GM12878 (cell line): ENCODE measurements around the gene FAM76B. TPM values are rescaled to one million over a fixed set of nuclear protein-coding genes. Genes with fewer than 3 reads are reported as not detected.

Experiments used
- ATAC-seq: fragments of 200-7000 bp; cut with Tn5 transposase; 3 replicates; pipeline ENCODE4 v1.9.1; 2020; ENCODE audit warnings: mild to moderate bottlenecking, moderate library complexity
- BruUV-seq: library from RNA; stranded (reverse); fragments of 400-500 nt; replicated peaks from 2 replicates; lab custom pipeline; 2021; lab: Mats Ljungman, UMichigan
- CTCF ChIA-PET: fragments of 300-600 bp; sonication (Branson Sonifier 250); formaldehyde crosslinking; extraction: SDS; loops from one replicate; lab custom pipeline; 2021; ENCODE audit warnings: inconsistent platforms; lab: Yijun Ruan, JAX
- POLR2A ChIA-PET: fragments of 350-600 bp; formaldehyde crosslinking; extraction: SDS; loops from one replicate; lab custom pipeline; 2021; ENCODE audit warnings: inconsistent platforms; lab: Charles Lee
- RAD21 ChIA-PET: fragments of 300-600 bp; sonication (Branson Sonifier 250); formaldehyde crosslinking; loops from one replicate; lab custom pipeline; 2023; ENCODE audit warnings: antibody characterized with exemption; ENCODE audit not compliant: unreplicated experiment; lab: Charles Lee
- SMC1A ChIA-PET: fragments of 300-600 bp; sonication (Branson Sonifier 250); formaldehyde crosslinking; loops from one replicate; lab custom pipeline; 2023; ENCODE audit not compliant: unreplicated experiment, uncharacterized antibody; lab: Charles Lee
- DNase-seq: peaks from one replicate; pipeline ENCODE4 v3.0.0-alpha.2; 2011; ENCODE audit warnings: low read depth, low spot score
- FAIRE-seq: peaks from 3 replicates; lab custom pipeline; 2011; peaks lifted over from hg19 to GRCh38; lab: Jason Lieb, UNC
- H2AFZ ChIP-seq: 2 replicates; pipeline ENCODE4 v1.6.0; 2011; ENCODE audit warnings: low read depth, low read length, control low read depth; ENCODE audit not compliant: control insufficient read depth
- H3K27ac ChIP-seq: 2 replicates; pipeline ENCODE4 v1.5.1; 2011; ENCODE audit warnings: control low read depth; ENCODE audit not compliant: control insufficient read depth, insufficient read depth
- H3K27me3 ChIP-seq, 2 experiments: replicated peaks in 1 of 2; 2 replicates each; pipeline versions ENCODE4 v1.6.0 to v1.6.1; 2011; ENCODE audit warnings: low read length in 1 of 2; ENCODE audit not compliant: control insufficient read depth in 2 of 2, insufficient read depth in 2 of 2
- H3K36me3 ChIP-seq, 2 experiments: 2 replicates each; pipeline ENCODE4 v1.5.1; 2011; ENCODE audit warnings: low read length in 1 of 2; ENCODE audit not compliant: control insufficient read depth in 2 of 2, insufficient read depth in 2 of 2
- H3K4me1 ChIP-seq: 2 replicates; pipeline ENCODE4 v1.6.1; 2011; ENCODE audit warnings: mild to moderate bottlenecking, low read length, moderate library complexity, mixed read lengths; ENCODE audit not compliant: control insufficient read depth, insufficient read depth
- H3K4me2 ChIP-seq: 2 replicates; pipeline ENCODE4 v1.6.0; 2011; ENCODE audit warnings: control low read depth; ENCODE audit not compliant: control insufficient read depth, insufficient read depth
- H3K4me3 ChIP-seq: fragments of 200-600 bp; sonication (generic); 2 replicates; pipeline ENCODE4 v1.5.1; 2016
- H3K79me2 ChIP-seq: 2 replicates; pipeline ENCODE4 v1.6.0; 2011; ENCODE audit warnings: low read length; ENCODE audit not compliant: control insufficient read depth, insufficient read depth
- H3K9ac ChIP-seq: 2 replicates; pipeline ENCODE4 v1.8.0; 2011; ENCODE audit warnings: low read length, control low read depth, mixed read lengths; ENCODE audit not compliant: control insufficient read depth, insufficient read depth
- H3K9me3 ChIP-seq: replicated peaks from 3 replicates; pipeline ENCODE4 v1.5.1; 2011; ENCODE audit warnings: mild to moderate bottlenecking, low read length; ENCODE audit not compliant: control insufficient read depth, insufficient read depth
- H4K20me1 ChIP-seq: 2 replicates; pipeline ENCODE4 v1.6.0; 2011; ENCODE audit not compliant: control insufficient read depth, insufficient read depth
- CBX3 ChIP-seq: fragments of 200-600 bp; sonication (generic); IDR thresholded peaks from 2 replicates; pipeline ENCODE4 v1.6.1; 2016; ENCODE audit warnings: low read depth, borderline replicate concordance
- CHD2 ChIP-seq: IDR thresholded peaks from 2 replicates; pipeline ENCODE4 v1.6.1; 2011; ENCODE audit warnings: low read depth, low read length, improper control_type of control experiment, borderline replicate concordance
- CHD4 ChIP-seq: fragments of 200-600 bp; sonication (generic); IDR thresholded peaks from 2 replicates; pipeline ENCODE4 v1.6.1; 2016; ENCODE audit warnings: mild to moderate bottlenecking
- CREM ChIP-seq: IDR thresholded peaks from 2 replicates; pipeline ENCODE4 v1.6.1; 2014; ENCODE audit warnings: antibody characterized with exemption, low read depth
- HDGF ChIP-seq: fragments of 450-650 bp; IDR thresholded peaks from 2 replicates; pipeline ENCODE4 v1.6.1; 2016; ENCODE audit warnings: antibody characterized with exemption
- IKZF2 ChIP-seq, 2 experiments: fragments of 450-650 bp; IDR thresholded peaks; 2 replicates each; pipeline ENCODE4 v1.6.1; 2017; ENCODE audit warnings: mild to moderate bottlenecking in 2 of 2, moderate library complexity in 2 of 2
- NRF1 ChIP-seq: conservative IDR thresholded peaks from 2 replicates; pipeline ENCODE4 v1.6.1; 2011; ENCODE audit warnings: mild to moderate bottlenecking, low read depth, low read length, improper control_type of control experiment
- PKNOX1 ChIP-seq: fragments of 450-650 bp; IDR thresholded peaks from 2 replicates; pipeline ENCODE4 v1.6.1; 2016; ENCODE audit warnings: mild to moderate bottlenecking
- SUZ12 ChIP-seq: fragments of 200-600 bp; sonication (generic); IDR thresholded peaks from one replicate; pipeline ENCODE4 v1.6.1; 2018; ENCODE audit warnings: antibody characterized with exemption, mild to moderate bottlenecking; ENCODE audit not compliant: unreplicated experiment
- ZNF207 ChIP-seq: fragments of 450-650 bp; IDR thresholded peaks from 2 replicates; pipeline ENCODE4 v1.6.1; 2014; ENCODE audit warnings: antibody characterized with exemption, mild to moderate bottlenecking, borderline replicate concordance
- WGBS: methylation state at CpG from one replicate; pipeline ENCODE4 v1.1.6; 2016; ENCODE audit warnings: low lambda C conversion rate; ENCODE audit not compliant: insufficient replicate concordance, insufficient coverage; ENCODE audit errors: missing lambda C conversion rate; 5-methylcytosine and 5-hydroxymethylcytosine counted together
- in situ Hi-C: fragments of 300-500 bp; cut with MboI; formaldehyde crosslinking; loops from 9 replicates; pipeline ENCODE4 v1.14.3; 2018; ENCODE audit warnings: mixed read lengths
- intact Hi-C: fragments of 100-400 bp; cut with micrococcal nuclease; formaldehyde crosslinking; loops from one replicate; pipeline ENCODE4 v1.14.2; 2022; ENCODE audit not compliant: unreplicated experiment
- polyA plus RNA-seq, 11 experiments: library from polyadenylated mRNA; depleted of rRNA in 4 of 11; unstranded in 6 of 11; stranded (reverse) in 5 of 11; fragments of >200 nt; fragmentation: Nextera tagmentation in 4 of 11; fragmentation: Illumina TruSeq in 1 of 11; extraction: Ambion mirVana in 4 of 11; extraction: Trizol in 1 of 11; gene quantifications; 1 replicate in 1 of 11; 2 replicates in 10 of 11; pipeline versions ENCODE4 v1.2.1 to v1.2.3, GENCODE V29; 2011 to 2016; ENCODE audit warnings: inconsistent platforms in 2 of 11, missing spikeins in 2 of 11, low read depth in 1 of 11
- total RNA-seq, 4 experiments: library from RNA; depleted of rRNA in 3 of 4; stranded (reverse); fragments of >200 nt in 3 of 4; fragmentation: Illumina TruSeq in 1 of 4; extraction: Trizol in 1 of 4; gene quantifications; 2 replicates each; pipeline versions ENCODE4 v1.2.1 to v1.2.3, GENCODE V29; 2013 to 2021
- TF ChIP-seq, protein P1 (sequence below), 3 experiments: IDR thresholded peaks in 2 of 3; conservative IDR thresholded peaks in 1 of 3; 2 replicates each; pipeline ENCODE4 v1.5.1; 2011; ENCODE audit warnings: low read depth in 3 of 3, low read length in 3 of 3, mild to moderate bottlenecking in 3 of 3, control low read depth in 2 of 3, moderate library complexity in 2 of 3, inconsistent platforms in 1 of 3, mixed read lengths in 1 of 3; ENCODE audit not compliant: control insufficient read depth in 2 of 3, insufficient read depth in 1 of 3; ENCODE audit errors: extremely low read depth in 1 of 3
- TF ChIP-seq, protein P2 (sequence below): IDR thresholded peaks from 2 replicates; pipeline ENCODE4 v1.6.1; 2012; ENCODE audit warnings: low read depth, low read length, improper control_type of control experiment

The FAM76B gene
- total and polyA plus RNA-seq, 10 of the 15 experiments (the other 5 are each of a cell fraction or from before 2014, with no cell fraction given), result 13.5 to 56.8 (median 28.4) TPM

- SMC1A ChIA-PET, result interaction anchor here (1.1 kb wide), 1 partner anchor 15 kb away, joined by 4 read pairs; no protein-coding TSS in a partner anchor
- DNase-seq, result no peak
- Histone ChIP-seq H3K4me1 (no peaks in the 10 kb centered on the region), H2AFZ (no peak overlapping the region), H3K27me3 (no peaks in the 10 kb centered on the region), H3K4me2 (no peak overlapping the region), H3K9me3 (peaks cover 1% of the 10 kb centered on the region; the same call in 1 of the 3 replicates), H3K9ac (no peak overlapping the region), H3K79me2 (no peaks in the 10 kb centered on the region), H3K27ac (no peak overlapping the region), H3K4me3 (no peak overlapping the region), H3K36me3 (peaks cover 4 to 11% of the 10 kb centered on the region in 2 experiments), H4K20me1 (no peaks in the 10 kb centered on the region)
- FAIRE-seq, result no peak
- in situ Hi-C loops (no loop called here), intact Hi-C loops (no loop called here)
- BruUV-seq, result no TSS peak
- no peak for ATAC-seq
- CTCF ChIA-PET, result interaction anchor here (0.6 kb wide), 1 partner anchor 43 kb away, joined by 3 read pairs; no protein-coding TSS in a partner anchor
- TF ChIP-seq CHD2, result no peak
- no peak for TF ChIP-seq CBX3
- POLR2A ChIA-PET, result no interaction called here
- RAD21 ChIA-PET, result interaction anchor here (1.2 kb wide), 1 partner anchor 588 kb away, joined by 4 read pairs; no protein-coding TSS in a partner anchor
- 50% methylated on average over 2 of the region's 2 CpGs for WGBS
These were observed 16.3 kb upstream of the FAM76B start for GRCh38 chr11:95805869-95806268.

DNA sequence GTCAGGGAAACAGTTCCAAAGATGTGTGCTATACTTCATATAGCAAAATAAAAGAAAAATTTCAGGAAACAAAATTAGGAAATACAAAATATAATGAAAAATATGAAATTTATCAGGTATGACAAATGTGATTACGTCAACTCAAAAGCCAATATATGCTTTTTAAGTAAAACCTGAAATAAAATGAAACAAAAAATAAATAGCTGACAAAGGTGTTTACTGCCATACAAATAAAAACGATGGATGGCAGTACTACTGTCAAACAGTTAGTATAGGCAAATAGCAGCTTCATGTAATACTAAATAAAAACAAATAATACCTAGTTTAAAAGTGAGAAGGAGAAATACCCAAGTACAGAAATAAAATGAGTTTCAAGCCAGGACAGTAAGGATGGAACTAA lies 14.4 kb upstream of the FAM76B start:
- Histone ChIP-seq H4K20me1 (no peaks in the 10 kb centered on the region), H3K4me1 (no peaks in the 10 kb centered on the region), H3K9ac (no peak overlapping the region), H3K4me2 (no peak overlapping the region), H3K4me3 (no peak overlapping the region), H3K27ac (no peak overlapping the region), H3K36me3 (peaks cover 4 to 16% of the 10 kb centered on the region in 2 experiments), H3K27me3 (no peaks in the 10 kb centered on the region), H3K79me2 (no peaks in the 10 kb centered on the region), H3K9me3 (peaks cover 1% of the 10 kb centered on the region; the same call in 1 of the 3 replicates), H2AFZ (no peak overlapping the region)
- POLR2A ChIA-PET, result interaction anchor here (0.6 kb wide), 1 partner anchor 153 kb away, joined by 3 read pairs; no protein-coding TSS in a partner anchor
- ATAC-seq (no peak), FAIRE-seq (no peak), DNase-seq (no peak)
- in situ Hi-C loops, result no loop called here
- intact Hi-C loops, result no loop called here
- 95% methylated on average over 2 of the region's 2 CpGs for WGBS
- RAD21 ChIA-PET, result no interaction called here
- SMC1A ChIA-PET, result interaction anchor here (0.6 to 1.0 kb wide), 3 partner anchors 19 to 367 kb away, joined by 3 to 4 read pairs (median 3); no protein-coding TSS in a partner anchor
- no TSS peak for BruUV-seq
- CTCF ChIA-PET, result interaction anchor here (0.7 to 1.8 kb wide), 5 partner anchors 13 to 664 kb away, joined by 3 to 4 read pairs (median 4); partner anchors contain the start of gene CEP57
- TF ChIP-seq SUZ12 (no peak), HDGF (no peak), CREM (no peak), IKZF2 (IDR thresholded peaks at IDR 0.05) (no peak), ZNF207 (no peak), NRF1 (no peak), PKNOX1 (no peak), CHD4 (no peak)
- TF ChIP-seq, protein P1, sequence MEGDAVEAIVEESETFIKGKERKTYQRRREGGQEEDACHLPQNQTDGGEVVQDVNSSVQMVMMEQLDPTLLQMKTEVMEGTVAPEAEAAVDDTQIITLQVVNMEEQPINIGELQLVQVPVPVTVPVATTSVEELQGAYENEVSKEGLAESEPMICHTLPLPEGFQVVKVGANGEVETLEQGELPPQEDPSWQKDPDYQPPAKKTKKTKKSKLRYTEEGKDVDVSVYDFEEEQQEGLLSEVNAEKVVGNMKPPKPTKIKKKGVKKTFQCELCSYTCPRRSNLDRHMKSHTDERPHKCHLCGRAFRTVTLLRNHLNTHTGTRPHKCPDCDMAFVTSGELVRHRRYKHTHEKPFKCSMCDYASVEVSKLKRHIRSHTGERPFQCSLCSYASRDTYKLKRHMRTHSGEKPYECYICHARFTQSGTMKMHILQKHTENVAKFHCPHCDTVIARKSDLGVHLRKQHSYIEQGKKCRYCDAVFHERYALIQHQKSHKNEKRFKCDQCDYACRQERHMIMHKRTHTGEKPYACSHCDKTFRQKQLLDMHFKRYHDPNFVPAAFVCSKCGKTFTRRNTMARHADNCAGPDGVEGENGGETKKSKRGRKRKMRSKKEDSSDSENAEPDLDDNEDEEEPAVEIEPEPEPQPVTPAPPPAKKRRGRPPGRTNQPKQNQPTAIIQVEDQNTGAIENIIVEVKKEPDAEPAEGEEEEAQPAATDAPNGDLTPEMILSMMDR (IDR thresholded peaks at IDR 0.05 in 2 of 3, conservative IDR thresholded peaks at IDR 0.05 in 1 of 3; ENCODE audit: control insufficient read depth in 2 of 3, extremely low read depth in 1 of 3, insufficient read depth in 1 of 3, low read depth in 3 of 3, low read length in 3 of 3), result no peak
- TF ChIP-seq, protein P2, sequence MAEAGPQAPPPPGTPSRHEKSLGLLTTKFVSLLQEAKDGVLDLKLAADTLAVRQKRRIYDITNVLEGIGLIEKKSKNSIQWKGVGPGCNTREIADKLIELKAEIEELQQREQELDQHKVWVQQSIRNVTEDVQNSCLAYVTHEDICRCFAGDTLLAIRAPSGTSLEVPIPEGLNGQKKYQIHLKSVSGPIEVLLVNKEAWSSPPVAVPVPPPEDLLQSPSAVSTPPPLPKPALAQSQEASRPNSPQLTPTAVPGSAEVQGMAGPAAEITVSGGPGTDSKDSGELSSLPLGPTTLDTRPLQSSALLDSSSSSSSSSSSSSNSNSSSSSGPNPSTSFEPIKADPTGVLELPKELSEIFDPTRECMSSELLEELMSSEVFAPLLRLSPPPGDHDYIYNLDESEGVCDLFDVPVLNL, result no peak
